Kidney epithelial cell (primary cell): ENCODE results near the gene KLRK1. TPM values are rescaled to one million over a fixed set of nuclear protein-coding genes. Genes with fewer than 3 reads are reported as not detected.
A peak's percentile ranks its signal among the peaks of the same experiment; 100 is the strongest.

Experiments used
- DNase-seq: peaks from one replicate; pipeline ENCODE4 v3.0.0-alpha.2; 2010; ENCODE audit warnings: low read depth
- H3K27me3 ChIP-seq: 2 replicates; pipeline ENCODE4 v1.6.0; 2011; ENCODE audit warnings: low read length; ENCODE audit not compliant: control insufficient read depth, insufficient read depth
- H3K36me3 ChIP-seq: 2 replicates; pipeline ENCODE4 v1.5.1; 2011; ENCODE audit warnings: low read length; ENCODE audit not compliant: control insufficient read depth, insufficient read depth
- H3K4me3 ChIP-seq: 2 replicates; pipeline ENCODE4 v1.5.1; 2011; ENCODE audit warnings: low read depth, mild to moderate bottlenecking, control low read depth, low read length
- total RNA-seq: library from RNA; depleted of rRNA; stranded (reverse); fragments of >200 nt; gene quantifications from 2 replicates; pipeline ENCODE4 v1.2.3, GENCODE V29; 2015
- TF ChIP-seq, protein P1 (sequence below): IDR thresholded peaks from 2 replicates; pipeline ENCODE4 v1.5.1; 2011; ENCODE audit warnings: mild to moderate bottlenecking, moderate library complexity, low read length, control low read depth, inconsistent platforms; ENCODE audit not compliant: insufficient read depth, poor library complexity, severe bottlenecking

Gene KLRK1
- total RNA-seq, 1 donor from 2014 or later, result not detected

DNA sequence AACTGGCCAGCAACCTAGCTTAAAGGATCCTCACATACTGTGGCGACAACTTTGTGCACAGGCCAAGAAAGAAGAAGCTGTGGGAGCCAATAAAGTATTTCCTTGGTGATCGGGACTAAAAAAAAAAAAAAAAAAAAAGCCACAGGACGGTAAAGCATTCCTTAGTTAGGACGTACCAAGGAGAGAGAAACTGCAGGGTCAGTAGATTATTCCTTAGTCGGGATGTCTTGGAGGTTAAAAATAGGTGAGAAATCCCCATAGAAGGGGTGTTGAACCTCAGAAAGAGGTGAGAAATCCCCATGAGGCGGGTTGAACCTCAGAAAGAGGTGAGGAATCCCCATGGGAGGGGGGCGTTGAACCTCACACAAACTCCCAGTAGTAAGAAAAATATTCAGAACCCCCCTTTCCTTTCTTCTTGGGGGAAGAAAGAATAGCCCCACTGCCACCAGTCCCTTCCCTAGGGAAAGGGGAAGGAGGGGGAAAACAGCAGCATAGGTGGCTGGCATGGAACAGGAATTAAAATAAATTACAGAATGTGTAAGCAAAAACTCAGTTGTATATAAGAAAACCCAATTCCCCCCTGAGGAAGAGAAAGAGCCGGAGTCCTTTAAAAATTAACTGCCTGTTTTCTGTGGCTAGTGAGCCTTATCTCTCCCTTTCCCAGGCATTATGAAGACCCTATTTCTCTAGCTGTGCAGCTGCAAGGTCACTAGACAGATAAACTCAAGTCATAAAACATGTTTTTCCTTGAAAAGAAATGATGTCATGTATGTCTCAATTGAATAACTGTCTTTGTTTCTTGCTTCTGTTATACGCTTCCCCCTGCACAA, 26.8 kb downstream of the KLRK1 start:
- H3K36me3 ChIP-seq, result no peaks in the 10 kb centered on the region
- no peaks in the 10 kb centered on the region for H3K27me3 ChIP-seq
- TF ChIP-seq, protein P1, sequence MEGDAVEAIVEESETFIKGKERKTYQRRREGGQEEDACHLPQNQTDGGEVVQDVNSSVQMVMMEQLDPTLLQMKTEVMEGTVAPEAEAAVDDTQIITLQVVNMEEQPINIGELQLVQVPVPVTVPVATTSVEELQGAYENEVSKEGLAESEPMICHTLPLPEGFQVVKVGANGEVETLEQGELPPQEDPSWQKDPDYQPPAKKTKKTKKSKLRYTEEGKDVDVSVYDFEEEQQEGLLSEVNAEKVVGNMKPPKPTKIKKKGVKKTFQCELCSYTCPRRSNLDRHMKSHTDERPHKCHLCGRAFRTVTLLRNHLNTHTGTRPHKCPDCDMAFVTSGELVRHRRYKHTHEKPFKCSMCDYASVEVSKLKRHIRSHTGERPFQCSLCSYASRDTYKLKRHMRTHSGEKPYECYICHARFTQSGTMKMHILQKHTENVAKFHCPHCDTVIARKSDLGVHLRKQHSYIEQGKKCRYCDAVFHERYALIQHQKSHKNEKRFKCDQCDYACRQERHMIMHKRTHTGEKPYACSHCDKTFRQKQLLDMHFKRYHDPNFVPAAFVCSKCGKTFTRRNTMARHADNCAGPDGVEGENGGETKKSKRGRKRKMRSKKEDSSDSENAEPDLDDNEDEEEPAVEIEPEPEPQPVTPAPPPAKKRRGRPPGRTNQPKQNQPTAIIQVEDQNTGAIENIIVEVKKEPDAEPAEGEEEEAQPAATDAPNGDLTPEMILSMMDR, result no peak
- peak overlapping the region; percentile 51 for H3K4me3 ChIP-seq
- no peak for DNase-seq

DNA sequence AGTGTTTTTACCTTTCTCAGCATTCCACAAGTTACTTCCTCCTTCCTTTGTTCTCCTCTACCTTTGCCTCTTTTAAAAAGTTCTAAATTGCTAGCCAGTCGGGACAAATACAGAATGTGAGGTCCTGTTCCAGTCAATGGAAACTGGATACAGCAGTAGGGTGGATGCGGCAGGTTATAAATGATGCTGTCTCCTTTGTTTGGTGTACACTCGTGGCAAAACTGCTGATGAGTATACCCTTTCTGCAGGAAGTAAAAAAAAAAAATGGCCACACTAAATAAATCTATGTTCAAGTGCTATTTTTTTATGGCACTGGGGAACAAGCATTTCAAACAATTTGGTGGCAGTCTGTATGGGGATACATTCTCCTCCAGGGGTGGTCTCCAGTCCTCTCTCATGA, 27.5 kb downstream of the KLRK1 start:
- H3K36me3 ChIP-seq, result no peaks in the 10 kb centered on the region
- no peak overlapping the region for H3K4me3 ChIP-seq
- DNase-seq, result no peak
- TF ChIP-seq, protein P1, result no peak
- no peaks in the 10 kb centered on the region for H3K27me3 ChIP-seq

DNA sequence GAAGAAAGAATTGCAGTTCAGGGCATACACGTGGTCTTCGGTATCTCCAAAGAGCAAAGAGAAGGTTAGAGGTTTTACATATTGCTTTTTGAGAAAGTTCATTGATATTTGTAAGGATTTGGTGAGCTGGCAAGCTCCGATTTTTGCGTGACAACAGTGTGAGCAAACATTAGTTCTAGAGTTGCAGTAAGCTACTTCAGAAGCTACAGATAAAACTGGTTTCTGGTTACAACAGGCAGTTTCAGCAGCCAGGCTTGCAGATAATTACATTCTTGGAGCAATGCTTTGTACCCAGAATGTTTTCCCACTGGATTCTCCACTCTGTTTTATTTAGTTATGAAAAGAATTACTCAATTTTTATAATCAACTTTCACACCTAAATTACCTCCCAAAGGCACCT, 28.2 kb downstream of the KLRK1 start:
- no peak for DNase-seq
- TF ChIP-seq, protein P1, result no peak
- H3K36me3 ChIP-seq, result no peaks in the 10 kb centered on the region
- H3K4me3 ChIP-seq, result no peak overlapping the region
- no peaks in the 10 kb centered on the region for H3K27me3 ChIP-seq

DNA sequence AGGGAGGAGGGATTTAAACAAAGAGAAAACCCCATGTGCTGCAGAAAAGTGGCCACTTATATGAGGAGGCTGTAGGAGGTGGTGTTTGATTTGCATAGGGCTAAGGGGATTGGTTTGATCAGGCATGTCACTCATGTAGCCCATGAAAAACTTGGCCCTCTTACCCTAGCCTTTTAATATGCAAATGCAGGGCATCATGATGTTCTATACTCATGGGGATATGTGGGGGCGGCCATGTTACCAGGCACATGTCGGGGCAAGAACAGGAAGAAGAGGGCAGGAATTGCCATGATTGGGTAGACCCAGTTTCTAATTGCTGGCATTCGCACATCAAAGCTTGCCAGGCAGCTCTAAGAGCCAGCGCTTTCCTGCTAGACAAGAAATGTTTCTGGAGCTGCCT, 28.8 kb downstream of the KLRK1 start:
- no peak for DNase-seq
- H3K27me3 ChIP-seq, result no peaks in the 10 kb centered on the region
- TF ChIP-seq, protein P1, result no peak
- no peaks in the 10 kb centered on the region for H3K36me3 ChIP-seq
- H3K4me3 ChIP-seq, result no peak overlapping the region

DNA sequence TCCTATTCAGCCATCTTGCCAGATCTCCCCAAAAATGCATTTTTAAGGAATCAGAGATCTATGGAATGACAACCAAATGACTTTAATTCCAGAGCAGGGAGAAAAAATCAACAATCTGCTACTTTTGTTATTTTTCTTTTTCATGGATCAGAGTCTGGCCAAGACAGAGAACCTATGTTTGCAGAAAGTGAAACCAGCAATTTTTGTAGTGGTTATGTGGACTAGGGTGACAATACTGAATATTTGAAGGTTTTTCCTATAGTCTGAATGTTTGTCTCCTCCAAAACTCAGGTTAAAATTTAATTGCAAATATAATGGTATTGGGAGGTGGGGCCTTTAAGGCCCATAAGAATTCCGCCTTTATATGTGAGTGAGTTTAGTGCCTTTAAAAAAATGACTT, 30.9 kb downstream of the KLRK1 start:
- TF ChIP-seq, protein P1, result no peak
- DNase-seq, result no peak
- H3K4me3 ChIP-seq, result no peak overlapping the region

DNA sequence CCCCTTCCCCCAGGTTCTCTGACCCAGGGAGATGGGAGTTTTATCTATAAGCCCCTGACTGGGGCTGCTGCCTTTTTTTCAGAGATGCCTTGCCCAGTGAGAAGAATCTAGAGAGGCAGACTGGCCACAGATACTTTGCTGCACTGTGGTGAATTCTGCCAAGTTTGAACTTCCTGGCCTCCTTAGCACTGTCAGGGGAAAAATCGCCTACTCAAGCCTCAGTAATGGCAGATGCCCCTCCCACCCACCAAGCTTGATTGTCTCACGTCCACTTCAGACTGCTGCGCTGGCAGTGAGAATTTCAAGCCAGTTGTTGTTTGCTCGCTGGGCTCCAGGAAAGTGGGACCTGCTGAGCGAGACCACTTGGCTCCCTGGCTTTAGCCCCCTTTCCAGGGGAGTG, 31.7 kb downstream of the KLRK1 start:
- Histone ChIP-seq H3K27me3 (no peaks in the 10 kb centered on the region), H3K4me3 (no peak overlapping the region), H3K36me3 (no peaks in the 10 kb centered on the region)
- DNase-seq, result no peak
- TF ChIP-seq, protein P1, result no peak

More for the DNA sequence above, 30.9 kb downstream of the KLRK1 start:
- Histone ChIP-seq H3K36me3 (no peaks in the 10 kb centered on the region), H3K27me3 (no peaks in the 10 kb centered on the region)
